ENCODE results near the gene RAB5IF. TPM values are rescaled to one million over a fixed set of nuclear protein-coding genes. Genes with fewer than 3 reads are reported as not detected.

The RAB5IF gene
- 57.8 and 77.5 TPM in 2 replicates for total RNA-seq (2011; cell fraction: chromatin; rRNA removed; ENCODE audit: low replicate concordance)
- 69.7 and 82.4 TPM in 2 replicates for total RNA-seq (2011; cell fraction: nucleolus; rRNA removed)
- 92.3 and 125 TPM in 2 replicates for total RNA-seq (2011; cell fraction: nucleoplasm; rRNA removed)
- total RNA-seq (2014; rRNA removed) (135 and 141 TPM in 2 replicates), total RNA-seq (2014; rRNA removed; fragmentation: Illumina TruSeq; extraction: Trizol) (151 and 169 TPM in 2 replicates), total RNA-seq (2015; rRNA removed; fragmentation: Illumina TruSeq; extraction: Trizol) (112 and 119 TPM in 2 replicates), total RNA-seq (2021) (134 and 144 TPM in 2 replicates), polyA plus RNA-seq (2011; rRNA removed) (155 and 198 TPM in 2 replicates), polyA plus RNA-seq (2014; fragmentation: Illumina TruSeq; extraction: Trizol) (103 and 118 TPM in 2 replicates), polyA plus RNA-seq (2014; fragmentation: Nextera tagmentation; extraction: Ambion mirVana) (10 to 100 TPM; 26.5 to 41.9 TPM), polyA plus RNA-seq (2014; rRNA removed) (160 and 170 TPM in 2 replicates), polyA minus RNA-seq (2011; rRNA and poly(A)+ RNA removed) (74.3 and 86.9 TPM in 2 replicates), Bru-seq, nascent RNA (percentile 90 among the genes with signal in this experiment), BruChase-seq, experiment 1, labeled RNA remaining after a 2-hour chase (percentile 91 among the genes with signal in this experiment), BruChase-seq, experiment 2, labeled RNA remaining after a 6-hour chase (percentile 95 among the genes with signal in this experiment)
- 141 and 162 TPM in 2 replicates for polyA plus RNA-seq (2011; cell fraction: cytosol; rRNA removed)
- 76.1 and 88.4 TPM in 2 replicates for polyA plus RNA-seq (2011; cell fraction: nucleus; rRNA removed)
- polyA plus RNA-seq (2012), result 131 and 132 TPM in 2 replicates
- 42.4 and 44.9 TPM in 2 replicates for polyA minus RNA-seq (2011; cell fraction: cytosol; rRNA and poly(A)+ RNA removed)
- 10.0 and 15.3 TPM in 2 replicates for polyA minus RNA-seq (2011; cell fraction: nucleus; rRNA and poly(A)+ RNA removed)
- long read RNA-seq, experiment 1, transcript RAB5IF-201 (3 exons, 896 nt), result minor isoform, 7 of 417 reads
- long read RNA-seq, experiment 1, transcript RAB5IF-202 (4 exons, 1,114 nt), result major isoform, 359 of 417 reads
- long read RNA-seq, experiment 1, transcript RAB5IF-204 (5 exons, 1,170 nt), result minor isoform, 6 of 417 reads
- long read RNA-seq, experiment 1, partial matches to known transcripts, result 5 of 417 reads
- long read RNA-seq, experiment 1, other reads (novel, unspliced or antisense), result 39 of 417 reads
- long read RNA-seq, experiment 2, transcript RAB5IF-204 (5 exons, 1,170 nt), result minor isoform, 7 of 255 reads
- long read RNA-seq, experiment 2, transcript RAB5IF-202 (4 exons, 1,114 nt), result major isoform, 213 of 255 reads
- long read RNA-seq, experiment 2, transcript RAB5IF-201 (3 exons, 896 nt), result minor isoform, 8 of 255 reads
- long read RNA-seq, experiment 2, partial matches to known transcripts, result 9 of 255 reads
- long read RNA-seq, experiment 2, other reads (novel, unspliced or antisense), result 16 of 255 reads
- long read RNA-seq, experiment 3, transcript RAB5IF-202 (4 exons, 1,114 nt), result major isoform, 191 of 216 reads
- long read RNA-seq, experiment 3, transcript RAB5IF-204 (5 exons, 1,170 nt), result minor isoform, 7 of 216 reads
- long read RNA-seq, experiment 3, partial matches to known transcripts, result 3 of 216 reads
- long read RNA-seq, experiment 3, other reads (novel, unspliced or antisense), result 12 of 216 reads

GRCh38 chr20:36605399-36606157 lies at the start of gene RAB5IF:
TSS of gene RAB5IF (plus strand) at chr20:36605779. CDS start at chr20:36605952, 173 bp downstream.
- WGBS (ENCODE audit: insufficient coverage, low coverage, missing lambda C conversion rate), result 1% methylated on average over 76 of the region's 90 CpGs
- ChIA-PET POLR2A (interaction anchor here (0.6 to 3.2 kb wide), 18 partner anchors 10 to 851 kb away, joined by 3 to 18 read pairs (median 4); partner anchors contain the start of genes DSN1 and TGIF2), CTCF (ENCODE audit: low intra/inter-chr PET ratio) (interaction anchor here (0.6 to 1.0 kb wide), 3 partner anchors 29 to 124 kb away, joined by 3 to 4 read pairs (median 4); no protein-coding TSS in a partner anchor)
- TF ChIP-seq ZNF644 (tag; IDR thresholded peaks at IDR 0.05; ENCODE audit: low read depth), result no peak
- TF ChIP-seq HEY1 (CRISPR knock-in tag; IDR thresholded peaks at IDR 0.05; ENCODE audit: borderline replicate concordance), result no peak
- TF ChIP-seq ZNF23 (CRISPR knock-in tag; IDR thresholded peaks at IDR 0.05), result no peak
- peak; percentile 93 for TF ChIP-seq POLR2G (IDR thresholded peaks at IDR 0.05; ENCODE audit: low read depth, low read length)
- peak; percentile 98; the same call in 1 of the 2 replicates for TF ChIP-seq PHF8 (IDR thresholded peaks at IDR 0.05; ENCODE audit: borderline replicate concordance, low read length)
- TF ChIP-seq ZNF695 (CRISPR knock-in tag; IDR thresholded peaks at IDR 0.05), result no peak
- no peak for TF ChIP-seq TRIM25 (IDR thresholded peaks at IDR 0.05; ENCODE audit: borderline replicate concordance)
- TF ChIP-seq CGGBP1 (CRISPR knock-in tag; IDR thresholded peaks at IDR 0.05), result no peak
- TF ChIP-seq WHSC1 (IDR thresholded peaks at IDR 0.05; ENCODE audit: low read length), result no peak
- no peak for TF ChIP-seq CSDE1 (IDR thresholded peaks at IDR 0.05)
- TF ChIP-seq PML (IDR thresholded peaks at IDR 0.05; ENCODE audit: low read length), result 0 out of 2 replicates have a peak, but pooled peaks have one; percentile 10
- TF ChIP-seq ZNF263 (CRISPR knock-in tag; IDR thresholded peaks at IDR 0.05; ENCODE audit: borderline replicate concordance), result no peak; the same call in 1 of the 2 replicates
- TF ChIP-seq ZNF551 (CRISPR knock-in tag; IDR thresholded peaks at IDR 0.05), result no peak
- TF ChIP-seq SREBF2 (CRISPR knock-in tag; IDR thresholded peaks at IDR 0.05), result no peak

More at GRCh38 chr20:36605399-36606157, at the start of gene RAB5IF:
- no peaks in the 10 kb centered on the region for H3K27me3 ChIP-seq (ENCODE audit: control insufficient read depth in 2 of 2, insufficient read depth in 2 of 2, low read length in 2 of 2)
- peak within 1 kb of the TSS; percentile 98 for H3K4me3 ChIP-seq
- peaks cover 32% of the 10 kb centered on the region for H3K36me3 ChIP-seq (ENCODE audit: control insufficient read depth, insufficient read depth, low read length)
- peaks cover 8 to 12% of the 10 kb centered on the region in 2 experiments for H3K4me1 ChIP-seq (replicated peaks in 1 of 2; ENCODE audit: control insufficient read depth in 2 of 2, insufficient read depth in 2 of 2, low read length in 2 of 2)
- H3K9me1 ChIP-seq (ENCODE audit: control insufficient read depth, insufficient read depth, low read length), result no peaks in the 10 kb centered on the region
- H2AFZ ChIP-seq (ENCODE audit: low read depth, low read length), result peak within 1 kb of the TSS; percentile 100
- peak within 1 kb of the TSS; percentile 89 for H3K27ac ChIP-seq (ENCODE audit: extremely low read depth, low read depth, low read length)
- in situ Hi-C loops (cut with MboI) (no loop called here), intact Hi-C loops (cut with micrococcal nuclease) (no loop called here)
- peaks cover 7% of the 10 kb centered on the region; the same call in 1 of the 2 replicates for H4K20me1 ChIP-seq (replicated peaks; ENCODE audit: control insufficient read depth, insufficient read depth, low read length)
- H3K4me2 ChIP-seq (ENCODE audit: insufficient read depth, low read length), result peak within 1 kb of the TSS; percentile 94
- H3K79me2 ChIP-seq (ENCODE audit: control insufficient read depth, insufficient read depth, low read length), result peaks cover 31% of the 10 kb centered on the region
- DNase-seq (ENCODE audit: extremely low read depth in 1 of 4, low spot score in 3 of 4), result peak; percentile 93 to 99 (median 94)
- no TSS peak for BruUV-seq (replicated peaks)
- ATAC-seq, result peak; percentile 98
- FAIRE-seq, result peak; percentile 99
- peak within 1 kb of the TSS; percentile 94 to 97 for H3K9ac ChIP-seq (ENCODE audit: insufficient read depth in 1 of 2, low read depth in 2 of 2, low read length in 2 of 2)
- H3K9me3 ChIP-seq (replicated peaks; ENCODE audit: control insufficient read depth, insufficient read depth, low read depth, low read length), result no peaks in the 10 kb centered on the region

Data from K562 (cell line).